ENCODE measurements around the gene PHLDA2.

Gene PHLDA2

GRCh38 chr11:2904153-2905052 is 24.8 kb downstream of the PHLDA2 start:
- TF ChIP-seq Cebpa-rat (IDR thresholded peaks at IDR 0.05), result no peak
- H3K4me3 ChIP-seq, result no peak overlapping the region
- H3K4me1 ChIP-seq, result peaks cover 66% of the 10 kb centered on the region
- H3K27ac ChIP-seq, result 0 out of 2 replicates have a peak overlapping the region, but pooled peaks have one; percentile 4
- peak overlapping the region; percentile 17; the same call in 1 of the 2 replicates for H3K4me2 ChIP-seq
- peaks cover 6% of the 10 kb centered on the region; the same call in 1 of the 2 replicates for H3K9me3 ChIP-seq
- no peaks in the 10 kb centered on the region for H4K20me1 ChIP-seq
- H3K9ac ChIP-seq, result 0 out of 2 replicates have a peak overlapping the region, but pooled peaks have one; percentile 40
- no peaks in the 10 kb centered on the region for H3K27me3 ChIP-seq
- H3K36me3 ChIP-seq, result no peaks in the 10 kb centered on the region; the same call in 1 of the 2 replicates

GRCh38 chr11:2903672-2904011 is 25.6 kb downstream of the PHLDA2 start:
- H4K20me1 ChIP-seq, result no peaks in the 10 kb centered on the region
- no peak overlapping the region for H3K27ac ChIP-seq
- no peaks in the 10 kb centered on the region; the same call in 1 of the 2 replicates for H3K36me3 ChIP-seq
- peaks cover 6% of the 10 kb centered on the region; the same call in 1 of the 2 replicates for H3K9me3 ChIP-seq
- TF ChIP-seq Cebpa-rat (IDR thresholded peaks at IDR 0.05), result no peak
- peaks cover 68% of the 10 kb centered on the region for H3K4me1 ChIP-seq
- no peak overlapping the region for H3K9ac ChIP-seq
- no peaks in the 10 kb centered on the region for H3K27me3 ChIP-seq
- no peak overlapping the region for H3K4me3 ChIP-seq
- H3K4me2 ChIP-seq, result peak overlapping the region; percentile 98

- Histone ChIP-seq H3K9me3 (peaks cover 6% of the 10 kb centered on the region; the same call in 1 of the 2 replicates), H3K9ac (peak overlapping the region; percentile 69), H3K36me3 (no peaks in the 10 kb centered on the region; the same call in 1 of the 2 replicates), H3K27me3 (no peaks in the 10 kb centered on the region), H3K4me1 (peaks cover 68% of the 10 kb centered on the region), H3K4me3 (peak overlapping the region; percentile 75), H3K4me2 (peak overlapping the region; percentile 98), H4K20me1 (no peaks in the 10 kb centered on the region), H3K27ac (peak overlapping the region; percentile 74; the same call in 1 of the 2 replicates)
- no peak for TF ChIP-seq Cebpa-rat (IDR thresholded peaks at IDR 0.05)
Measured at GRCh38 chr11:2902784-2903671, 26.2 kb downstream of the PHLDA2 start.

GRCh38 chr11:2901854-2902783 is 27.1 kb downstream of the PHLDA2 start:
- H3K4me1 ChIP-seq, result peaks cover 70% of the 10 kb centered on the region
- H4K20me1 ChIP-seq, result no peaks in the 10 kb centered on the region
- peak overlapping the region; percentile 75 for H3K4me3 ChIP-seq
- H3K9me3 ChIP-seq, result peaks cover 6% of the 10 kb centered on the region; the same call in 1 of the 2 replicates
- H3K27me3 ChIP-seq, result no peaks in the 10 kb centered on the region
- peak overlapping the region; percentile 74 for H3K27ac ChIP-seq
- TF ChIP-seq Cebpa-rat (IDR thresholded peaks at IDR 0.05), result no peak
- H3K9ac ChIP-seq, result peak overlapping the region; percentile 69
- no peaks in the 10 kb centered on the region; the same call in 1 of the 2 replicates for H3K36me3 ChIP-seq
- peak overlapping the region; percentile 98 for H3K4me2 ChIP-seq

GRCh38 chr11:2901196-2901796 is 27.9 kb downstream of the PHLDA2 start:
- TF ChIP-seq Cebpa-rat (IDR thresholded peaks at IDR 0.05), result no peak
- Histone ChIP-seq H3K27me3 (no peaks in the 10 kb centered on the region), H3K4me2 (peak overlapping the region; percentile 98), H3K4me3 (peak overlapping the region; percentile 75), H3K36me3 (no peaks in the 10 kb centered on the region; the same call in 1 of the 2 replicates), H3K4me1 (peaks cover 72% of the 10 kb centered on the region), H3K27ac (peak overlapping the region; percentile 62), H3K9me3 (peaks cover 6% of the 10 kb centered on the region; the same call in 1 of the 2 replicates), H4K20me1 (no peaks in the 10 kb centered on the region), H3K9ac (peak overlapping the region; percentile 57; the same call in 1 of the 2 replicates)

GRCh38 chr11:2899080-2899783 is 30.0 kb downstream of the PHLDA2 start:
- Histone ChIP-seq H3K4me1 (peaks cover 69% of the 10 kb centered on the region), H3K9me3 (no peaks in the 10 kb centered on the region), H3K4me3 (peak overlapping the region; percentile 22), H3K27ac (peak overlapping the region; percentile 76), H3K36me3 (no peaks in the 10 kb centered on the region), H3K9ac (peak overlapping the region; percentile 43; the same call in 1 of the 2 replicates), H3K27me3 (no peaks in the 10 kb centered on the region), H4K20me1 (no peaks in the 10 kb centered on the region), H3K4me2 (peak overlapping the region; percentile 98)
- TF ChIP-seq Cebpa-rat (IDR thresholded peaks at IDR 0.05), result no peak

- no peak overlapping the region; the same call in 1 of the 2 replicates for H3K4me3 ChIP-seq
- H3K9ac ChIP-seq, result peak overlapping the region; percentile 48; the same call in 1 of the 2 replicates
- no peaks in the 10 kb centered on the region for H3K9me3 ChIP-seq
- no peak for TF ChIP-seq Cebpa-rat (IDR thresholded peaks at IDR 0.05)
- H3K27me3 ChIP-seq, result no peaks in the 10 kb centered on the region
- H3K27ac ChIP-seq, result peak overlapping the region; percentile 76
- H3K4me1 ChIP-seq, result peaks cover 61% of the 10 kb centered on the region
- no peaks in the 10 kb centered on the region for H4K20me1 ChIP-seq
- no peaks in the 10 kb centered on the region for H3K36me3 ChIP-seq
- peak overlapping the region; percentile 98 for H3K4me2 ChIP-seq
Measured at GRCh38 chr11:2898366-2899079, 30.7 kb downstream of the PHLDA2 start.
